CD4-positive, alpha-beta memory T cell (primary cell): ENCODE results near the gene PRLHR. TPM values are rescaled to one million over a fixed set of nuclear protein-coding genes. Genes with fewer than 3 reads are reported as not detected.

Source experiments
- CTCF ChIA-PET: fragments of 350-600 bp; sonication (Branson Sonifier 250); formaldehyde crosslinking; loops from one replicate; lab custom pipeline; 2021; ENCODE audit warnings: inconsistent platforms; ENCODE audit not compliant: partially characterized antibody; lab: Charles Lee
- POLR2A ChIA-PET: fragments of 350-600 bp; sonication (Branson Sonifier 250); formaldehyde crosslinking; loops from one replicate; lab custom pipeline; 2021; ENCODE audit not compliant: partially characterized antibody; lab: Charles Lee
- DNase-seq, 5 donors: peaks; one replicate each; pipeline versions ENCODE4 v3.0.0 to v3.0.0-alpha.2; 2020 to 2022; ENCODE audit warnings: mixed read lengths in 1 of 5
- H3K27ac ChIP-seq: one replicate; pipeline ENCODE4 v1.7.0; 2013; ENCODE audit warnings: low read depth, low read length
- H3K27me3 ChIP-seq: 2 replicates; pipeline ENCODE4 v1.7.0; 2013; ENCODE audit warnings: mild to moderate bottlenecking, low read length, moderate library complexity; ENCODE audit not compliant: insufficient read depth
- H3K36me3 ChIP-seq: 2 replicates; pipeline ENCODE4 v1.7.0; 2013; ENCODE audit warnings: mild to moderate bottlenecking, low read length, moderate library complexity; ENCODE audit not compliant: insufficient read depth
- H3K4me1 ChIP-seq: 2 replicates; pipeline ENCODE4 v1.7.0; 2013; ENCODE audit warnings: mild to moderate bottlenecking, low read length, moderate library complexity; ENCODE audit not compliant: insufficient read depth
- H3K4me3 ChIP-seq, 2 donors: one replicate each; pipeline ENCODE4 v1.7.0; 2013; ENCODE audit warnings: low read length in 2 of 2, mild to moderate bottlenecking in 1 of 2
- H3K9me3 ChIP-seq, 2 donors: one replicate each; pipeline ENCODE4 v1.7.0; 2013; ENCODE audit warnings: low read length in 2 of 2, control low read depth in 1 of 2; ENCODE audit not compliant: control insufficient read depth in 1 of 2
- H3K27ac Mint-ChIP-seq, 7 donors: one replicate each; pipeline ENCODE4 v1.8.0; 2020 to 2021; ENCODE audit warnings: mixed read lengths in 7 of 7, mild to moderate bottlenecking in 6 of 7, inconsistent platforms in 3 of 7, moderate library complexity in 3 of 7
- H3K27me3 Mint-ChIP-seq, 2 donors: one replicate each; pipeline ENCODE4 v1.8.0; 2020 to 2021; ENCODE audit warnings: mixed read lengths in 2 of 2
- H3K36me3 Mint-ChIP-seq, 2 donors: one replicate each; pipeline ENCODE4 v1.8.0; 2020 to 2021; ENCODE audit warnings: mixed read lengths in 2 of 2, inconsistent platforms in 1 of 2, mild to moderate bottlenecking in 1 of 2
- H3K4me1 Mint-ChIP-seq, 4 donors: one replicate each; pipeline ENCODE4 v1.8.0; 2020 to 2021; ENCODE audit warnings: mixed read lengths in 4 of 4, mild to moderate bottlenecking in 1 of 4
- H3K4me3 Mint-ChIP-seq, 8 donors: one replicate each; pipeline ENCODE4 v1.8.0; 2020 to 2021; ENCODE audit warnings: mixed read lengths in 8 of 8, mild to moderate bottlenecking in 7 of 8, moderate library complexity in 6 of 8, inconsistent platforms in 3 of 8
- H3K9me3 Mint-ChIP-seq, 8 donors: one replicate each; pipeline ENCODE4 v1.8.0; 2020 to 2021; ENCODE audit warnings: mixed read lengths in 8 of 8, mild to moderate bottlenecking in 5 of 8, inconsistent platforms in 3 of 8, moderate library complexity in 1 of 8
- intact Hi-C: fragments of 100-400 bp; cut with micrococcal nuclease; formaldehyde crosslinking; loops from one replicate; pipeline ENCODE4 v1.15.1; 2023
- polyA plus RNA-seq, 2 donors: library from polyadenylated mRNA; unstranded; fragments of 300-500 nt; fragmentation: Illumina TruSeq; gene quantifications; one replicate each; pipeline ENCODE4 v1.2.3, GENCODE V29; 2021
- total RNA-seq, 2 experiments: library from RNA; stranded (reverse); gene quantifications; one replicate each; pipeline ENCODE4 v1.2.3, GENCODE V29; 2021

The PRLHR gene
- total and polyA plus RNA-seq, 4 experiments from 2014 or later = not detected

DNA sequence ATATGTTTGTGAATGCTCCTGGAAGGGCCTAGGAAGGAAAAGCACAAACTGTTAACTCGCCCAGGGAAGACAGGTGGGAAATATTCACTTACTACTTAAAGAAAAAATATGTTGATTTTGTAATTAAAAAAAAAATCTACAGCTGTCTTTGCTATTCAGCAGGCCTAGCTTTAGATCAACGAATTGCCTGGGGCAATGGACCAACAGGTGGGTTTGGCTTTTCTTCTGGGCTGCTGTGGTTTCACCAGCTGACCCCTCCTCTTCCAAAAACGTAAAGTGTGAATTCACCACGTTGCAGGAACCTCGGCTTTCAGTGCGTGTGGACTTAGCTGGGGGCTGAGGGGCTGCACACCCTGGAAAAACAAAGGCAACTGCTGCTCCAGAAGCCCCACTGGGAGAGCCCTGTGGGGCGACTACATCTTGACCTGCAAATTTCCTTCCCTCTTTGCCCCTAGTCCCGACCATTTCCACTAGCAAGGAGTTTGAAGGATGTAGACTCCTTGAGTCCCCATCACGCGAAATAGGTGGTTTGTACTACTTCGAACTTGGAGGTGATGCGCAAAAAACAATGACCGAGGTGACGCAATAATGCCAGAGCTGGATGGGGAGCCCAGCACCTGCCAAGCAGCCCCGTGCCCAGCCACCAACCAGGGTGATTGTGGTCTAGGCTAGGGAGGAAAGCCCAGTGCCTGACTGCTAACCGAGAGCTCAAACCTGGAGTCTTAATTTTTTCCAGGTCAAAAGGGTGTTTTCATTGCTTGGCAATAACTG, 7.4 kb downstream of the PRLHR start:
- Mint-ChIP-seq H3K27me3 (peaks cover 5 to 14% of the 10 kb centered on the region in 2 donors), H3K9me3 (peaks cover 0 to 2% (median 0%) of the 10 kb centered on the region in 8 donors), H3K27ac (no peak overlapping the region), H3K4me3 (no peak overlapping the region), H3K4me1 (no peaks in the 10 kb centered on the region), H3K36me3 (no peaks in the 10 kb centered on the region)
- ChIA-PET POLR2A (no interaction called here), CTCF (interaction anchor here (1.0 kb wide), 1 partner anchor 132 kb away, joined by 4 read pairs; no protein-coding TSS in a partner anchor)
- Histone ChIP-seq H3K9me3 (no peaks in the 10 kb centered on the region), H3K4me1 (no peaks in the 10 kb centered on the region), H3K36me3 (no peaks in the 10 kb centered on the region), H3K4me3 (no peak overlapping the region), H3K27ac (no peak overlapping the region), H3K27me3 (no peaks in the 10 kb centered on the region)
- intact Hi-C loops = no loop called here
- DNase-seq = no peak

DNA sequence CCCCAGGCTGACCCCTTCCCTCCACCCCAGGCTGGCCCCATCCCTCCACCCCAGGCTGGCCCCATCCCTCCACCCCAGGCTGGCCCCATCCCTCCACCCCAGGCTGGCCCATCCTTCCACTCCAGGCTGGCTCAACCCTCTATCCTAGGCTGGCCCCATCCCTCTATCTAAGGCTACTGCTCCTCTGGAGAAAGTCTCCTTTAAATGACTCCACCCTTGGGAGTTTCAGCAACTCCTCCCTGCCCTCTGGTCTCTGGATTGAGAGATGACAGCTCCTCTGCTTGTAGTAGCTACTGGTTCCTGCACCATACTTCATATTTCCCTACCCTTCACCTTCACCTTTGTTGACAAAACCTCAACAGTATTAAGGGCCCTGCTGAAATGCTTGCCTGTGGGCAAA, 8.5 kb downstream of the PRLHR start:
- Mint-ChIP-seq H3K36me3 (no peaks in the 10 kb centered on the region), H3K4me3 (peak overlapping the region in 1 of 8 donors; percentile 3), H3K27ac (no peak overlapping the region), H3K4me1 (no peaks in the 10 kb centered on the region), H3K27me3 (peaks cover 1 to 3% of the 10 kb centered on the region in 2 donors), H3K9me3 (peaks cover 0 to 2% (median 0%) of the 10 kb centered on the region in 8 donors)
- Histone ChIP-seq H3K36me3 (no peaks in the 10 kb centered on the region), H3K4me3 (no peak overlapping the region), H3K27me3 (no peaks in the 10 kb centered on the region), H3K9me3 (no peaks in the 10 kb centered on the region), H3K27ac (no peak overlapping the region), H3K4me1 (no peaks in the 10 kb centered on the region)
- POLR2A ChIA-PET = no interaction called here
- CTCF ChIA-PET = no interaction called here
- no peak for DNase-seq
- intact Hi-C loops = no loop called here

DNA sequence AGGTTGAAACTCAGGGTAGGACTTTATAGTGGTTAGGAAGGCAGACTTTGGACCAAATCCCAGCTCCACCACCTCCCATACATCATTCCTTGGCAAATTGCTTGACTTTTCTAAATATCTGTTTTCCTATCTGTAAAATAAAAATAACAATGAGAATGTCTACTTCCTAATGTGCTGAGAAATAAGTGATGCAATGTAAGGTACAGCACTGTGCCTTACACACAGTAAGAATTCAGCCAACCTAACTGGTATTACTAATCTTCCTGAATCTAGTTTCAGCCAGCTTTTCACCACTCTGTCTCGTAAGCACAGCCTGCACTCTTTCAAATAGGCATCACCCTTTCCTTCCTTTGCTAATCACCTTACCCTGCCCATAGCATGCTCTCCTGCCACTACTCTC, 9.7 kb downstream of the PRLHR start:
- H3K27ac Mint-ChIP-seq = no peak overlapping the region
- Histone ChIP-seq H3K4me1 (no peaks in the 10 kb centered on the region), H3K27me3 (no peaks in the 10 kb centered on the region), H3K36me3 (no peaks in the 10 kb centered on the region), H3K27ac (no peak overlapping the region), H3K4me3 (no peak overlapping the region), H3K9me3 (no peaks in the 10 kb centered on the region)
- POLR2A ChIA-PET = no interaction called here
- no peak overlapping the region for H3K4me3 Mint-ChIP-seq
- CTCF ChIA-PET = no interaction called here
- H3K36me3 Mint-ChIP-seq = no peaks in the 10 kb centered on the region
- intact Hi-C loops = no loop called here
- no peak for DNase-seq
- H3K9me3 Mint-ChIP-seq = peaks cover 0 to 2% (median 0%) of the 10 kb centered on the region in 8 donors
- no peaks in the 10 kb centered on the region for H3K4me1 Mint-ChIP-seq
- H3K27me3 Mint-ChIP-seq = peaks cover 1 to 2% of the 10 kb centered on the region in 2 donors

DNA sequence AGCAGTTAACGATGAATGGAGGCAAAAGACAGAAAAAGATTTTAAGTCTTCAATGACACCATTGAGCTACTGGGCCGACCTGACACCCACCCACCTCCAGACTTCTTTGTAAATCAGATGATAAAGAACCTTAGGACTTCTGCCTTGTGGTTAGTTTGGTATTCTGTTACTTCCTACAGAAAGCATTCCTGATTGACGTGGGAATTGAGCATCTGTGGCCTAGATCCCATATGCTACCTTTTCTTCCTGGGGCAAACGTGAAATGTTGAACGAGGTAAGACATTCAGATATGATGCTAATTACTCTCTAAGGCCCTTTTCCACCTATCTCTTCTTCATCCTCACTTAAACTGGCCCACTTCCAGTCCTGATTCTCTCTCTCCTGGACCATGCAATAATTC, 10.2 kb downstream of the PRLHR start:
- H3K4me1 Mint-ChIP-seq = no peaks in the 10 kb centered on the region
- H3K9me3 Mint-ChIP-seq = peaks cover 0 to 2% (median 0%) of the 10 kb centered on the region in 8 donors
- Histone ChIP-seq H3K36me3 (no peaks in the 10 kb centered on the region), H3K4me3 (no peak overlapping the region), H3K27ac (no peak overlapping the region), H3K27me3 (no peaks in the 10 kb centered on the region), H3K9me3 (no peaks in the 10 kb centered on the region), H3K4me1 (no peaks in the 10 kb centered on the region)
- no peak overlapping the region for H3K4me3 Mint-ChIP-seq
- ChIA-PET CTCF (no interaction called here), POLR2A (no interaction called here)
- no peak overlapping the region for H3K27ac Mint-ChIP-seq
- peaks cover 1 to 2% of the 10 kb centered on the region in 2 donors for H3K27me3 Mint-ChIP-seq
- intact Hi-C loops = no loop called here
- no peaks in the 10 kb centered on the region for H3K36me3 Mint-ChIP-seq
- no peak for DNase-seq

DNA sequence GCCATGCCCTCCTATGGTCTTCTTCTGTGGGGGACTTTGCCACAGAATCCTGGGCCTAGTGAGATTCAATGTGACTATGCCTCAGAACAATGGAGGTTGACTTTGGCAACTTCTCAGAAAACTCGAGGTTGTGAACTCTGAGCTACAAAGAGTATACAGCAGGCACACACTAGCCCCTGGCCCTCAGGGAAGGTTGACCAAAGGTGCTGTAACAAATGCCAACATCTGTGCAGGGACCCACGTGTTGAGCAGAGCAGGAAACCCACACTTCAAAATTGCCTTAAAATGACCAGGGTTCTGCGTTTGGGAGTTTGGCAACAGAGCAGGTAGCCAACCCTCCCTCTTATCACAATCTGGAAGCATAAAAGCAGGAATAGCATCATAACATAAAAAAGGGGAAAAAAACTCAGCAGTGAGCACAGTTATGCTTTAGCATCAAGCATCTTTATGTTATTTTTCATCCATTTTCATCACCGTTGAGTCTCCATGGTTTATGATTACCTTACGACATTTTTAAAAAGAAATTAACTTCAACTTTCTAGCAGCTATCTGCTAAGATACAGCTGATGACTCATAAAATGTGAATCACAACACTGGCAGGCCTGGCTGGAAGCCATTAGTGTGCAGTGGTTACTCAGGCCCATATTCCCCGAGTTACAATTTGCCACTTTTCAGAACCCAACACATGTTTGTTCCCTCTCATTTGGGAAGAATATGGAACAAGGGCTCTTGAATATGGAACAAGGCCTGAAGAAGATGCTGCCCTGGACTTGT, 11.1 kb downstream of the PRLHR start:
- intact Hi-C loops = no loop called here
- no peaks in the 10 kb centered on the region for H3K9me3 ChIP-seq
- H3K4me3 Mint-ChIP-seq = no peak overlapping the region
- H3K4me3 ChIP-seq = no peak overlapping the region
- no peaks in the 10 kb centered on the region for H3K36me3 ChIP-seq
- peaks cover 1 to 2% of the 10 kb centered on the region in 2 donors for H3K27me3 Mint-ChIP-seq
- ChIA-PET POLR2A (no interaction called here), CTCF (no interaction called here)
- H3K27ac Mint-ChIP-seq = no peak overlapping the region
- no peaks in the 10 kb centered on the region for H3K36me3 Mint-ChIP-seq
- no peaks in the 10 kb centered on the region for H3K27me3 ChIP-seq
- no peak overlapping the region for H3K27ac ChIP-seq
- H3K4me1 Mint-ChIP-seq = no peaks in the 10 kb centered on the region
- H3K9me3 Mint-ChIP-seq = peaks cover 0 to 2% (median 0%) of the 10 kb centered on the region in 8 donors
- H3K4me1 ChIP-seq = no peaks in the 10 kb centered on the region
- DNase-seq = no peak

DNA sequence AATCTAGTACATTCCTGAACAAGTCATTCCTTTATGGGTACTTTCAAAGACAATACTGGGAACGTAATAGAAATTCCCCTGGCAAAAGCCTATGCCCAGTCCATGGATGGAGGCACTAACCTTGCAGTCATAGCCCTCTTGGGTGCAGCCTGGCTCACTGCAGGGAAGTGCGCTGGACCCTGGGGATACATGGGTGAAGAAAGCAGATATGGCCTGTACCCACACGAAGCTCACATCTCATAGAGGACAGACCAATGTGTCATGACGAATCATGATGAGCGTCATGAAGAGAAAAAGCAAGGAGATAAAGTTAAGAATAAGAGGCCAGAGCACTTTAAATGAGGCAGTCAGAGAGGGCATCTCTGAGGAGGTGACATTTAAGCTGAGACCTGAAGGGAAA, 11.8 kb downstream of the PRLHR start:
- Mint-ChIP-seq H3K27ac (no peak overlapping the region), H3K27me3 (no peaks in the 10 kb centered on the region), H3K4me3 (no peak overlapping the region), H3K4me1 (no peaks in the 10 kb centered on the region), H3K36me3 (no peaks in the 10 kb centered on the region), H3K9me3 (peaks cover 0 to 2% (median 0%) of the 10 kb centered on the region in 8 donors)
- H3K9me3 ChIP-seq = no peaks in the 10 kb centered on the region
- CTCF ChIA-PET = no interaction called here
- DNase-seq = no peak
- no peak overlapping the region for H3K4me3 ChIP-seq
- POLR2A ChIA-PET = no interaction called here
- intact Hi-C loops = no loop called here
- no peak overlapping the region for H3K27ac ChIP-seq
- H3K4me1 ChIP-seq = no peaks in the 10 kb centered on the region
- no peaks in the 10 kb centered on the region for H3K36me3 ChIP-seq
- H3K27me3 ChIP-seq = no peaks in the 10 kb centered on the region

DNA sequence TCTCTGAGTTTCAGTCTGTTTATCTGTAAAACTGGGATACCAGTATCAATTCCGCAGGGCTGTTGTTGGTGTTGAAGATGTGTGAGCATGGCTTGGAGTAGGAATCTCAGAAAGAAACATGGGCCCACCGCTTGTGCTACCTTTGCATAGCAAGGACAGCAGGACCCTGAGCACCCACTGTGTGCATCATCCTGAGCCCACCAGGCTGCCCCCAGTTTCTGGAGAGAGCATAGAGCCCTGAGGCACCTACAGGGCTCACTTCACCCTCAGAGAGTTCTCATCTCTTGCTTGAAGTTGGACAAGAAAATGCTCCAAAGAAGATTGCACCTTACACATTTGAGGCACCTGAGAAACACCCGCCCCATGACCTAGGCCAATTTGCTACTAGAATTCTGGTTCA, 12.9 kb downstream of the PRLHR start:
- H3K27ac Mint-ChIP-seq = no peak overlapping the region
- Histone ChIP-seq H3K27ac (no peak overlapping the region), H3K9me3 (no peaks in the 10 kb centered on the region), H3K27me3 (no peaks in the 10 kb centered on the region), H3K4me3 (no peak overlapping the region), H3K4me1 (no peaks in the 10 kb centered on the region), H3K36me3 (no peaks in the 10 kb centered on the region)
- H3K9me3 Mint-ChIP-seq = peaks cover 0 to 2% (median 0%) of the 10 kb centered on the region in 8 donors
- intact Hi-C loops = no loop called here
- CTCF ChIA-PET = no interaction called here
- no peaks in the 10 kb centered on the region for H3K27me3 Mint-ChIP-seq
- POLR2A ChIA-PET = no interaction called here
- DNase-seq = no peak
- no peaks in the 10 kb centered on the region for H3K4me1 Mint-ChIP-seq
- no peak overlapping the region for H3K4me3 Mint-ChIP-seq
- H3K36me3 Mint-ChIP-seq = no peaks in the 10 kb centered on the region
